HG03039 (cell line): ENCODE data around the gene ABCG4.
"Not testable (repeated sequence)": the region's sequence is repeated elsewhere in the genome, so short reads cannot be mapped to it uniquely, and the experiment has no call there.

ENCODE experiments used
- ATAC-seq: cut with Tn5 transposase; IDR thresholded peaks from one replicate; pipeline ENCODE4 v1.9.1; 2021; ENCODE audit warnings: mild to moderate bottlenecking, moderate library complexity; ENCODE audit not compliant: unreplicated experiment

The ABCG4 gene

GRCh38 chr11:119152604-119153003, 3.8 kb downstream of the ABCG4 start:
- no peak for ATAC-seq

GRCh38 chr11:119153049-119153818, 4.4 kb downstream of the ABCG4 start:
- no peak for ATAC-seq

- ATAC-seq, result no peak
These were observed 5.3 kb downstream of the ABCG4 start for GRCh38 chr11:119154178-119154577.

GRCh38 chr11:119155733-119156492, 7.1 kb downstream of the ABCG4 start:
- ATAC-seq, result no peak

GRCh38 chr11:119156496-119156895, 7.6 kb downstream of the ABCG4 start:
- ATAC-seq, result no peak

- ATAC-seq, result no peak
These were observed 8.2 kb downstream of the ABCG4 start for GRCh38 chr11:119157063-119157462.

- no peak for ATAC-seq
These were observed 9.6 kb downstream of the ABCG4 start for GRCh38 chr11:119158467-119158866.

- ATAC-seq, result no peak
These were observed 11.3 kb downstream of the ABCG4 start for GRCh38 chr11:119160151-119160550.

GRCh38 chr11:119161871-119162270, 13.0 kb downstream of the ABCG4 start:
- no peak for ATAC-seq

GRCh38 chr11:119166368-119167076, 17.7 kb downstream of the ABCG4 start:
- no peak for ATAC-seq

GRCh38 chr11:119167077-119167458, 18.2 kb downstream of the ABCG4 start:
- ATAC-seq, result not testable (repeated sequence)

GRCh38 chr11:119167933-119168332, 19.1 kb downstream of the ABCG4 start:
- ATAC-seq, result no peak

- ATAC-seq, result peak; percentile 81
These were observed 19.8 kb downstream of the ABCG4 start, which contains the start of gene NLRX1 for GRCh38 chr11:119168471-119169281. TSS of gene NLRX1 (plus strand) at chr11:119168725. CDS start at chr11:119171404, 2,679 bp downstream.

GRCh38 chr11:119169282-119169719, 20.4 kb downstream of the ABCG4 start:
- ATAC-seq, result no peak

- no peak for ATAC-seq
These were observed 23.7 kb downstream of the ABCG4 start for GRCh38 chr11:119172513-119172912.

- no peak for ATAC-seq
These were observed 24.6 kb downstream of the ABCG4 start for GRCh38 chr11:119173453-119173852.

- ATAC-seq, result no peak
These were observed 26.7 kb downstream of the ABCG4 start for GRCh38 chr11:119175493-119176077.

- no peak for ATAC-seq
These were observed 29.4 kb downstream of the ABCG4 start for GRCh38 chr11:119178166-119178680.

GRCh38 chr11:119179342-119179741, 30.5 kb downstream of the ABCG4 start:
- ATAC-seq, result no peak

GRCh38 chr11:119179983-119180382, 31.1 kb downstream of the ABCG4 start:
- ATAC-seq, result no peak
